Esophagus squamous epithelium (tissue), 4 donors: ENCODE data around the gene CYS1.

Source experiments
- CTCF ChIP-seq, 6 experiments: fragments of 450-650 bp in 4 of 6; fragments of 200-600 bp in 2 of 6; sonication (generic) in 2 of 6; IDR thresholded peaks; one replicate each; pipeline ENCODE4 v1.5.1; 2016 to 2019; ENCODE audit warnings: antibody characterized with exemption in 6 of 6, mild to moderate bottlenecking in 4 of 6, moderate library complexity in 4 of 6
- POLR2A ChIP-seq, 4 donors: fragments of 450-650 bp; IDR thresholded peaks; one replicate each; pipeline ENCODE4 v1.6.1; 2017; ENCODE audit warnings: antibody characterized with exemption in 4 of 4, mild to moderate bottlenecking in 4 of 4, moderate library complexity in 3 of 4

DNA sequence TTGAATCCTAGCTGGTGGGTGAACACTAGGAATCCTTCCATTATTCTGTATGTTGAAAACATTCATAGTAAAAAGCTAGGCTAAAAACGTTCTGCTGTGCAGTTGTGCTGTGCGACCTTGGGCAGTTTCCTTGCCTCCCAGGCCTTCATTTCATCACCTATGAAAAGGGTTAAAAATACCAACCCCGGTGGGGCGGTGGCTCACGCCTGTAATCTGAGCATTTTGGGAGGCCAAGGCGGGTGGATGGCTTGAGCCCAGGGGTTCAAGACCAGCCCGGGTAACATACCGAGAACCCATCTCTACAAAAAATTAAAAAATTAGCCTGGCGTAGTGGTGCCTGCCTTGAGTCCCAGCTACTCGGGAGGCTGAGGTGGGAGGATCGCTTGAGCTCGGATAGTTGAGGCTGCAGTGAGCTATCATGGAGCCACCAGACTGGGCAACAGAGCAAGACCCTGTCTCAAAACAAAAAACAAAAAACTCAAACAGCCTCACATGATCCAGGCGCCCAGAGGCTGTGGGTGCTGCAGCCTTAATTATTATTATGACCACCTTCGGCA lies 39.5 kb upstream of the CYS1 start:
- no peak for TF ChIP-seq CTCF (IDR thresholded peaks at IDR 0.05)
- TF ChIP-seq POLR2A (IDR thresholded peaks at IDR 0.05) = no peak
